Measurements from ENCODE around the gene AFF3. TPM values are rescaled to one million over a fixed set of nuclear protein-coding genes. Genes with fewer than 3 reads are reported as not detected.

AFF3 gene
- total and polyA plus RNA-seq, 7 donors = 0.46 to 25.0 (median 18.6) TPM

- no peak for TF ChIP-seq POLR2AphosphoS5 (IDR thresholded peaks at IDR 0.05)
- TF ChIP-seq, protein P1, sequence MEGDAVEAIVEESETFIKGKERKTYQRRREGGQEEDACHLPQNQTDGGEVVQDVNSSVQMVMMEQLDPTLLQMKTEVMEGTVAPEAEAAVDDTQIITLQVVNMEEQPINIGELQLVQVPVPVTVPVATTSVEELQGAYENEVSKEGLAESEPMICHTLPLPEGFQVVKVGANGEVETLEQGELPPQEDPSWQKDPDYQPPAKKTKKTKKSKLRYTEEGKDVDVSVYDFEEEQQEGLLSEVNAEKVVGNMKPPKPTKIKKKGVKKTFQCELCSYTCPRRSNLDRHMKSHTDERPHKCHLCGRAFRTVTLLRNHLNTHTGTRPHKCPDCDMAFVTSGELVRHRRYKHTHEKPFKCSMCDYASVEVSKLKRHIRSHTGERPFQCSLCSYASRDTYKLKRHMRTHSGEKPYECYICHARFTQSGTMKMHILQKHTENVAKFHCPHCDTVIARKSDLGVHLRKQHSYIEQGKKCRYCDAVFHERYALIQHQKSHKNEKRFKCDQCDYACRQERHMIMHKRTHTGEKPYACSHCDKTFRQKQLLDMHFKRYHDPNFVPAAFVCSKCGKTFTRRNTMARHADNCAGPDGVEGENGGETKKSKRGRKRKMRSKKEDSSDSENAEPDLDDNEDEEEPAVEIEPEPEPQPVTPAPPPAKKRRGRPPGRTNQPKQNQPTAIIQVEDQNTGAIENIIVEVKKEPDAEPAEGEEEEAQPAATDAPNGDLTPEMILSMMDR (IDR thresholded peaks at IDR 0.05) = no peak
- TF ChIP-seq POLR2A (IDR thresholded peaks at IDR 0.05) = no peak
- TF ChIP-seq EP300 (IDR thresholded peaks at IDR 0.05) = no peak
- intact Hi-C loops (cut with DNase I) = no loop called here
- 87 to 95% methylated on average over 5 of the region's 5 CpGs for whole genome bisulfite sequencing, 2 donors
- H3K27me3 ChIP-seq = no peaks in the 10 kb centered on the region
- H3K27ac ChIP-seq = no peak overlapping the region
- DNase-seq = no peak
- no peak overlapping the region for H3K4me3 ChIP-seq
- no peaks in the 10 kb centered on the region for H3K36me3 ChIP-seq
- H3K4me1 ChIP-seq = peaks cover 0 to 2% (median 0%) of the 10 kb centered on the region in 4 donors
- H3K9me3 ChIP-seq = no peaks in the 10 kb centered on the region
Observed at GRCh38 chr2:100063459-100063953, 78.9 kb downstream of the AFF3 start.

DNA sequence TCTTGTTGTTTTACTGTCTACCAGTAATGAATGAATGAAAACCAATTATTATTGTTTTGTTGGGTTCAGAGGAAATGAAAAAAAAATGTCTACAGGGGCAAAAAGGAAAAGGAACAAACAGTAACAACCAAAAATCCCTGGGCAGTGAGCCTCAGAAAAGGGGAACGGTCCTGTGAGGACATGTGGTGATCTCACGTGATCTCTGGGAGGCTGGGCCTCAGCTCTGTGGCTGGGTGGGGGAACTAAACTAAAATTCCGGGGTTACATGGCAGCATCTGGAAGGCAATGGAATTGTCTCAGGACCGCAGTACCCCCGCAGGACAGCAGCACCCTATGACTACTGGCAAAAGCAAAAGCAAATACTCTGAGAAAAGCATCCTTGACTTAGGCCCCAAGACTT is 80.1 kb downstream of the AFF3 start:
- Histone ChIP-seq H3K4me3 (no peak overlapping the region), H3K36me3 (no peaks in the 10 kb centered on the region), H3K27me3 (no peaks in the 10 kb centered on the region), H3K27ac (no peak overlapping the region), H3K9me3 (no peaks in the 10 kb centered on the region), H3K4me1 (peaks cover 0 to 13% (median 9%) of the 10 kb centered on the region in 4 donors)
- intact Hi-C loops (cut with DNase I) = no loop called here
- TF ChIP-seq POLR2A (IDR thresholded peaks at IDR 0.05) (no peak), POLR2AphosphoS5 (IDR thresholded peaks at IDR 0.05) (no peak), EP300 (IDR thresholded peaks at IDR 0.05) (no peak)
- TF ChIP-seq, protein P1 (IDR thresholded peaks at IDR 0.05) = no peak
- DNase-seq = no peak
- WGBS, 2 donors = 89 to 92% methylated on average over 5 of the region's 5 CpGs

- Histone ChIP-seq H3K27ac (no peak overlapping the region), H3K4me1 (peaks cover 0 to 14% (median 10%) of the 10 kb centered on the region in 4 donors), H3K4me3 (no peak overlapping the region), H3K9me3 (no peaks in the 10 kb centered on the region), H3K27me3 (no peaks in the 10 kb centered on the region), H3K36me3 (no peaks in the 10 kb centered on the region)
- TF ChIP-seq, protein P1 (IDR thresholded peaks at IDR 0.05) = no peak
- TF ChIP-seq EP300 (IDR thresholded peaks at IDR 0.05) = no peak
- TF ChIP-seq POLR2A (IDR thresholded peaks at IDR 0.05) = no peak
- no peak for TF ChIP-seq POLR2AphosphoS5 (IDR thresholded peaks at IDR 0.05)
- 75 to 78% methylated on average over 4 of the region's 4 CpGs for WGBS, 2 donors
- intact Hi-C loops (cut with DNase I) = no loop called here
- no peak for DNase-seq
Observed at GRCh38 chr2:100060875-100061274, 81.5 kb downstream of the AFF3 start.

- 78 to 90% methylated on average over 4 of the region's 4 CpGs for WGBS, 2 donors
- TF ChIP-seq POLR2AphosphoS5 (IDR thresholded peaks at IDR 0.05) (no peak), EP300 (IDR thresholded peaks at IDR 0.05) (no peak), POLR2A (IDR thresholded peaks at IDR 0.05) (no peak)
- TF ChIP-seq, protein P1 (IDR thresholded peaks at IDR 0.05) = no peak
- no peak for DNase-seq
Observed at GRCh38 chr2:100059638-100060037, 82.8 kb downstream of the AFF3 start.

DNA sequence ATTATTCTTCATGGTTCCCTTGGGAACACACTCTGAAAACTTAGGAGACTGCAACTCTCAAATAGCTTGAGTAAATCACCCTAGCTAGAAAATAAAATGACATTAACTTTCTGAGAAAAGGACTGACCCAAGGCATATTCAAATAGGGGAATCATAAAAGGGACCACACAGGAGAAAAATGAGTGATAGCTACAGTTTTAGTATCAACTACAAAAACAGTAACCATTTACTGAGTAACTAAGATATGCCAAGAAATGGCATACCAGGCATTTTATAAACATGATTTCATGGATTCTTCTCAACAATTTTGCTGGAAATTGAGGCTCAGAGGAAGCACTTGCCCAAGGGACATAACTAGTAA is 84.5 kb downstream of the AFF3 start:
- no peak for DNase-seq
- intact Hi-C loops (cut with DNase I) = no loop called here
- H3K27ac ChIP-seq = no peak overlapping the region
- H3K4me3 ChIP-seq = no peak overlapping the region
- H3K36me3 ChIP-seq = no peaks in the 10 kb centered on the region
- H3K27me3 ChIP-seq = no peaks in the 10 kb centered on the region
- H3K9me3 ChIP-seq = no peaks in the 10 kb centered on the region
- no peak for TF ChIP-seq POLR2A (IDR thresholded peaks at IDR 0.05)
- TF ChIP-seq, protein P1 (IDR thresholded peaks at IDR 0.05) = no peak
- no peak for TF ChIP-seq EP300 (IDR thresholded peaks at IDR 0.05)
- no peak for TF ChIP-seq POLR2AphosphoS5 (IDR thresholded peaks at IDR 0.05)
- H3K4me1 ChIP-seq = peaks cover 0 to 14% (median 10%) of the 10 kb centered on the region in 4 donors

More at GRCh38 chr2:100059638-100060037, 82.8 kb downstream of the AFF3 start:
- H3K27me3 ChIP-seq = no peaks in the 10 kb centered on the region
- intact Hi-C loops (cut with DNase I) = no loop called here
- no peaks in the 10 kb centered on the region for H3K36me3 ChIP-seq
- H3K27ac ChIP-seq = no peak overlapping the region
- H3K4me1 ChIP-seq = peaks cover 0 to 14% (median 10%) of the 10 kb centered on the region in 4 donors
- no peak overlapping the region for H3K4me3 ChIP-seq
- H3K9me3 ChIP-seq = no peaks in the 10 kb centered on the region
